ENCODE results near the gene GULP1. TPM values are rescaled to one million over a fixed set of nuclear protein-coding genes. Genes with fewer than 3 reads are reported as not detected.
"Not testable (repeated sequence)": the region's sequence is repeated elsewhere in the genome, so short reads cannot be mapped to it uniquely, and the experiment has no call there.

GULP1 gene
- polyA plus RNA-seq, 1 donor = 18.3 TPM

GRCh38 chr2:188569431-188570165 is 277.9 kb downstream of the GULP1 start:
- DNase-seq = no peak

- DNase-seq = no peak
Measured at GRCh38 chr2:188570370-188570769, 278.7 kb downstream of the GULP1 start.

GRCh38 chr2:188571543-188572303 is 280.0 kb downstream of the GULP1 start:
- DNase-seq = no peak

GRCh38 chr2:188572592-188572991 is 280.9 kb downstream of the GULP1 start:
- no peak for DNase-seq

- no peak for DNase-seq
Measured at GRCh38 chr2:188573453-188573852, 281.8 kb downstream of the GULP1 start.

GRCh38 chr2:188576006-188576405 is 284.3 kb downstream of the GULP1 start:
- no peak for DNase-seq

DNA sequence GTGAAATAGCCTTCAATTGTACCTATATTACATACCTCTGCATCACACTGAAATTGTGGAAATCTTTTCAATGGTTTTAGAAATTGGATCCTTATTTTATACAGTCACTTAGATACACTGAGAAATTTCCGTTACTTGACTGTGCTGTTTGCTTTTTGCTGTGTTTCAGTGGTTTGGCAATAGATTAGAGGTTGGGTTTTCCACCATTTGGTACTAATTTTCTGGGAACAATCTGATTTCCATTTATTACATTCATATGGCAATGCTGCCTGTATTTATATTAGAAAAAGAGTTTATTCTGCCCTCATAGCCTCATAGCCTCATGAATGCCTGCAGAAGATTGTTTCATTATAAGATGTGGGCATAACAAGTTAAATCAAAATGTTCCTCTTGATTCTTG is 285.0 kb downstream of the GULP1 start:
- peak; percentile 13 for DNase-seq

- no peak for DNase-seq
Measured at GRCh38 chr2:188577231-188577630, 285.6 kb downstream of the GULP1 start.

GRCh38 chr2:188580738-188581137 is 289.1 kb downstream of the GULP1 start:
- DNase-seq = no peak

DNA sequence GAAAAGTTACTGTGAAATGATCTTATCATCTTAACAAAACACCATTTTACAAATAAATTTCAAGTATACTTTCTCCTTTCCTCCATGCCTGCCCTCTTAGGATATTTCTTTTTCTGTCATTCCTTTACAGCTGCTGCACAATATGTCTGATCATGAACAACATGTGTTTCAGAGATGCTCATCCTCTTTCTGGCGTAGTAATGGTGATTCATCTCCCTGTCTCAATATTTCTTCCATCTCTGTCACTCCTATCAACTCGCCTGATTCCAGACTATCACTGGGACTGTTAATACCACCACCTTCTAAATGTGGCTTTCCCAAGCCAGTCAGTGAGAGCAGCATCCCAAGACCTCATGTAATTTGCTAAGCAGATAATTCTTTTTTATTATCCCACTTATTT is 290.5 kb downstream of the GULP1 start:
- DNase-seq = no peak

DNA sequence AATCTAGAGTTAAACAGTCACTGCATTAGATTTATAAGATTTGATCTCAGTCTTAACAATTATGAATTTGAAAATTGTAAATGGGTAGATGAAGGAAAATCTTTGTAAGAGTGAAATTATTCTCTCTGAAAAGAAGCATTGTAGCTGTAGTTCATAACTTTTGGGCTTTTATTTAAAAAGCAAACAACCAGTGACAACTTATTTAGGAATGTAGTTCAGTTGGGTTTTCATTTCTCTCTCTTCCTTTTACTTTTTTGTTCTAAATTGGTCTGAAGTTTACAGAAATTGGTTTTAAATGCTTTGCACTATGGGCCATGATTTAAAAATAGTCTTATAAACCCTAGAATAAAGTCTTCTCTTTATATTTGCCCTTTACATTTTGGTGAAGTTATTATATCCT is 296.6 kb downstream of the GULP1 start:
- DNase-seq = no peak

- no peak for DNase-seq
Measured at GRCh38 chr2:188596054-188596453, 304.4 kb downstream of the GULP1 start.

- DNase-seq = no peak
Measured at GRCh38 chr2:188598551-188598950, 306.9 kb downstream of the GULP1 start.

GRCh38 chr2:188599140-188599539 is 307.5 kb downstream of the GULP1 start:
- no peak for DNase-seq

DNA sequence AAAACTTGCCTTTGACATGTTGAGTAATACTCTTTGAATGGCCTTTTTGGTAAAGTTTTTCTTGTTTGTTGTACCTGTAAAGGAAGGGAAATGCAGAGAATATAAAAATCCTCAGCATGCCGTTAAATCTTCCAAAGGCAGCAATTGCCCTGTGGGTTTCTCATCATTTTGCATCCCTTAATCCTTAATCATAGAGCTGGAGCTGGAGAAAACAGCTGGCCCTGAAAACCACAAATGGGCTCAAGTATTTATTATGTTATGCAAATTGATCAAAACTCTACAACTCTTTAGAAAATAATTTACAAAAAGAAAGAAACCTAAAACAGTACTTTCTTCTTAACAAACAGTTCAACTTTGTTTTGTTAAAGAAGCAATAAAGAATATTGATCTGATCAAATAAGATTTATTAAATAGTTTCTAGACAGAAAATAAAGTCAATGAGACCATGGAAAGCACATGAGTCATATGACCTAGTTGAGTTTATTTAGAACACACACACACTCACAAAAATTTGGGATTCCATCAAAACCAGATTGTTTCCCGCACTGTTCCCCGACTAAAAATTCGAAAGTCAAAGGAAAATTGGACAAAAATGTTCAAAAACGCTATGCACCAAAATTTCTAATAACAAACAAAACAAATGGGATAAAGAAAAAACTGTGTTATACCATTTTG is 309.0 kb downstream of the GULP1 start:
- DNase-seq = no peak

- no peak for DNase-seq
Measured at GRCh38 chr2:188601391-188601790, 309.7 kb downstream of the GULP1 start.

DNA sequence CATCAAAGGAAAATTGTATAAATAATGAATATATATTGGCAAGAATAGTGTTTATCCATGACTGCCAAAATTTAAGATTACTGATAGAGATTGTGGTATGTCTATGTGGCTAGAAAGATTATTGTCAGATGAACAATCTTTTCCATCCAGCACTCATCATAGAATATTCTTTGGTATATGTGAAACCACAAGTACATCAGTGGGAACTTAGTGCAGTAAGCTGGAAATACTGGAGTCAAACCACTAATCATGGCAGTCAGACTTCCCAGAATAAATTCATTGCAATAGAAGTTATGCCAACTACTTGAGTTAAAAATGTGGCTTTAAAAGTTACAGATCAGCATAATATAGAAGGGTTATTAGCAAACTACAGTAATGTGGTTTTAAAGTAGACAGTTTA is 310.3 kb downstream of the GULP1 start:
- no peak for DNase-seq

GRCh38 chr2:188604579-188604978 is 312.9 kb downstream of the GULP1 start:
- DNase-seq = no peak

GRCh38 chr2:188605609-188606584 is 314.2 kb downstream of the GULP1 start:
- DNase-seq = not testable (repeated sequence)

DNA sequence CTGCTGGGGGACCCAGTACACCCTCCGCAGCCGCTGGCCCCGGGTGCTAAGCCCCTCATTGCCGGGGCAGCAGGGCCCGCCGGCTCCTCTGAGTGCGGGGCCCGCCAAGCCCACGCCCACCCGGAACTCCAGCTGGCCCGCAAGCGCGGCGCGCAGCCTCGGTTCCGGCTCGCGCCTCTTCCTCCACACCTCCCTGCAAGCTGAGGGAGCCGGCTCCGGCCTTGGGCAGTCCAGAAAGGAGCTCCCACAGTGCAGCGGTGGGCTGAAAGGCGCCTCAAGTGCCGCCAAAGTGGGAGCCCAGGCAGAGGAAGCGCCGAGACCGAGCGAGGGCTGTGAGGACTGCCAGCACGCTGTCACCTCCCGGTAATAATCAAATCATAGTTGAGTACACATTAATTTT is 314.9 kb downstream of the GULP1 start:
- not testable (repeated sequence) for DNase-seq

DNA sequence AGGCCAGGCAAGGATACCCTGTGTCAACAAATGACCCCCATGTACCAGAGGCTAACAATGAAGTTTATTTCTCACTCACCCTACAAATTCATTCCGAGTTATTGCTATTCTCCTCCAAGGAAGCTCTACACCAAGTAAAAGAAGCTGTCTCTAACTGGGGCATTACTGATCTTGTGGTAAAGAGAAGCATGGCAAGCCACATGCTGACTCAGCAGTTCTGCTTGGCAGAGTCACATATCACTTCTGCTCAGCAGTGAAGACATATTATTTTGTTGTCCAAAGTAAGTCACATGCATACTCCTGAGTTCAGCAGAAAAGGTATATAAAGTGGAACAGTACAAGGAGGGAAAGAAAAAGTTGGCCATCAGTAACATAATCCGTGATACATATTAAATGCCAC is 315.8 kb downstream of the GULP1 start:
- DNase-seq = no peak

DNA sequence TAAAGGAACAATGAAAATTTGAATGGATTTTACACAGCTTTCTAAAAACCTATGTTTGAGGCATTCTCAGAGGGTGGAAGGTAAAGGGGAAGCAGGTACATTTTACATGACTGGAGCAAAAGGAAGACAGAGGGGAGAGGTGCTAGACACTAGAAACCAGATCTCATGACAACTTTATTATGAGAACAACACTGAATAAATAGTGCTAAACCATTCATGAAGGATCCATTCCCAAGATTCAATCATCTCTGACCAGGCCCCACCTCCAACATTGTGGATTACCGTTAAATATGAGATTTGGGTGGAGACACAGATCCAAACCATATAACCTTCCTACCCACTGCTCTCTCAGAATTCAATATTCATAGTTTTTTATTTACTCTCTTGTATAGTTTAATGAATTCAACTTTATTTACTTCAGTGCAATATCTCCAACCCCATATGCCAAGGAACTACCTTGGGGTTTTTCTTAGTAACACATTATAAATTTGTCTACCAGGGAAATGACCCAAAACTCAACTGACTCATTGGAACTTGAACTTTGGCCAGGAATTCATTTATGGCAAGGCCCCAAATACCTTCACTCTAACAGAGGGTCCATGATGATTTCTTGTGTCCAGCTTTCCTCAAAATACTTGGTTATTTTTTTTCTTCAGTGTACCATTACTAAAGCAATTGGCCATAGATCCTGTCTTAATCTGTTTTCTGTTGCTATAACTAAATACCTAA is 317.8 kb downstream of the GULP1 start:
- no peak for DNase-seq

Measured in hindlimb muscle (tissue), 1 donor.